Activated CD8-positive, alpha-beta memory T cell treated with anti-CD3 and anti-CD28 coated beads, Interleukin-2, amount 50 U/mL, for 24 hours (primary cell): ENCODE results near the gene ZDBF2.
"Not testable (repeated sequence)": the region's sequence is repeated elsewhere in the genome, so short reads cannot be mapped to it uniquely, and the experiment has no call there.

Experiments
- DNase-seq: peaks from one replicate; pipeline ENCODE4 v3.0.0-alpha.2; 2020; ENCODE audit errors: extremely low read depth

ZDBF2 gene

DNA sequence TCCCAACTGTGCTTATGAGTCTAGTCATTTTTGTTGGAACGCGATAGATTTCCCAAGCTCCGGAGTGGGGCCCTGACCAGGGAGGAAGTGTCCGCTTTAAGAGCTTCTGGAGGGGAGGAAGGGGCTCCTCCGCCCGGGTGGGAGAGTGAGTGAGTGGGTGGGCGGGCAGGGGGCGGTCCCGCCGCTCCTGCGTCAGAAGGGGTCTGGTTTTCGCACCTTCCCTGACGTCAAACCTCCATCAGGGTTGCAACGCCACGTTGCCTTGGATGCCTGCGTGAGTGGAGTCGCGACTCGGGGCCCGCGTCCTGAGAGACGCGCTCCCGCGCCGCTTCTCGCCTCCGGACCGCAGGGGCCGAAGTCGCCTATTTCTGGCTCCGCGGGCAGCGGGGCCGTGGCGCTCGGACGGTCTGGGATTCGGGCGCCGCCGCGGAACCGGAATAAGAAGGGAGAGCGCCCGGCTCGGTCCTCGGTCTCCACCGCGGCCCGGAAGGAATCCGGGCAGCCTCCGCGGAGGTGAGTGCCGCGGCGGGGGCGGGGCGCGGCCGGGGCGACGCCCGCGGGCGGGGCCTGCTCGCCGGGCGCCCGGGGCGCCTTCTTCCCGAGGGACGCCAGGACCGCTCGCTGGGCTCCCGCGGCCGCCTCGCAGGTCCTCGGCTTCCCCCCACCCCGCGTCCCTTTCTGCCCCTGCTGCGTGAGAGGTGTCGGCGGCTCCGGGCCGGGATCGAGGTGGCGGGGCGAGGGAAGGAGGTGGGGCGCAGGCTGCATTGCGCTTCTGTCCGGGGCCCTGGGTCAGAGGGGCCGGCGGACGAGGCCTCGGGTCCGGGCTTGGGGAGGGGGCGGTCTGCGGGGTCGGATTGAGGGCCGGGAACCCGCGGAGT is at the start of gene ZDBF2:
ZDBF2 (plus strand) TSS at position 230 of the 878 bp plus-strand sequence. CDS start 7,187 bp downstream, outside the sequence.
- DNase-seq: no peak

DNA sequence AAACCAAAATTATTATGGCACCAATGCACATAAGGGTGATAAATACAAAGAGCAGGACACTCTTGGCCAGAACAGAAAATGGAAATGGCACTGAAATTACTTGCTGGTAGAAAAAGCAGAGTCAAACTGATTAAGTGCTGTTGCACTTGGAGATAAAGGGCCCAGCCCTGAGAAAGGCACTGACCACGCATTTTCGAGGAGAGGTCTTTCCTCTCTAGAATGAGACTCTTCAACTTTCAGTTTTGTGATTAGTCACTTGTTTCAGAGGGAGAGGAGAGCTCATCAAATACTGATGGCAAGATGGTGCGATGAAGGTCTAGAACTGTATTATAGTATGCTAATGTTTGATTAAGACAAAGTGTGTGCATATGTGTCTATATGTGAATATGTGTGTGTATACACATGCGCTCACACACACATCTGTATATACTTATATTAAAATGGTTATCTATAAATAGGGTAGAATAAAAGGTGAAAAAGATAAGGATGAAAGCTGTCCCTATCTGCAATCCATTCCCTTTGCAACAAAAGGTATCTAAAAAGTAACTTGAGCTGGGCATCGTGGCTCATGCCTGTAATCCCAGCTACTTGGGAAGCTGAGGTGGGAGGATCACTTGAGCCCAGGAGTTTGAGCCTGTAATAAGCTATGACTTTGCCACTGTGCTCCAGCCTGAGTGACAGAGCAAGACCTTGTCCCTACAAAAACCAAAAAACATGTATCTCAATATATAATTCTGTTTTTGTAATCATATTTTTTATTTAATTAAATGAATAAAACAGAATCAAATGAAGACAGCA is 48.8 kb upstream of the ZDBF2 start:
- DNase-seq: no peak

DNA sequence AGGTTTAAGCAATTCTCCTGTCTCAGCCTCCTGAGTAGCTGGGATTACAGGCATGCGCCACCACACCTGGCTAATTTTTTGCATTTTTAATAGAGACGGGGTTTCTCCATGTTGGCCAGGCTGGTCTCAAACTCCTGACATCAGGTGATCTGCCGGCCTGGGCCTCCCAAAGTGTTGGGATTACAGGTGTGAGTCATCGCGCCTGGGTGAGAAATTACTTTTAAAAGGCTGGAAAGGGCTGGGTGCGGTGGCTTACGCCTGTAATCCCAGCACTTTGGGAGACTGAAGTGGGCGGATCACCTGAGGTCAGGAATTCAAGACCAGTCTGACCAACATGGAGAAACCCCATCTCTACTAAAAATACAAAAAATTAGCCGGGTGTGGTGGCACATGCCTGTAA is 45.8 kb upstream of the ZDBF2 start:
- not testable (repeated sequence) for DNase-seq

DNA sequence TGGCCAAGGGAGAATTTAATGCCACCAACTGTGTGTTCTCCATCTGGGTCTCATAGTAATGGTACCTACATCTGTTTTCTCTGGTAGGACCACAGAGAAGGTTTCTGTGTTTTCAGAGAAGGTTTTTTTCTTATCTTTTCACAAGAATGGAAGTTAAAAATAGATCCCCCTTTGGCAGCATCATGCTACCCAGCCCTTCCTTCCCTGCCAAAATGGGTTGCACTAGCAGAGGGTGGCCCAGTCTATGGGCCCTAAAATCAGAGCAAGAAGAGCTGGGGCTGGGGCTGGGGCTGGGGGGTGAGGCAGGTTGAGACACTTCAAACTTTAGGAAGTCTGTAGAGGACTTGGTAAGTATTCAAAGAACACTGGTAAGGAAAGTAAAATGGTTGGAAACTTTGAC is 44.8 kb upstream of the ZDBF2 start:
- no peak for DNase-seq

DNA sequence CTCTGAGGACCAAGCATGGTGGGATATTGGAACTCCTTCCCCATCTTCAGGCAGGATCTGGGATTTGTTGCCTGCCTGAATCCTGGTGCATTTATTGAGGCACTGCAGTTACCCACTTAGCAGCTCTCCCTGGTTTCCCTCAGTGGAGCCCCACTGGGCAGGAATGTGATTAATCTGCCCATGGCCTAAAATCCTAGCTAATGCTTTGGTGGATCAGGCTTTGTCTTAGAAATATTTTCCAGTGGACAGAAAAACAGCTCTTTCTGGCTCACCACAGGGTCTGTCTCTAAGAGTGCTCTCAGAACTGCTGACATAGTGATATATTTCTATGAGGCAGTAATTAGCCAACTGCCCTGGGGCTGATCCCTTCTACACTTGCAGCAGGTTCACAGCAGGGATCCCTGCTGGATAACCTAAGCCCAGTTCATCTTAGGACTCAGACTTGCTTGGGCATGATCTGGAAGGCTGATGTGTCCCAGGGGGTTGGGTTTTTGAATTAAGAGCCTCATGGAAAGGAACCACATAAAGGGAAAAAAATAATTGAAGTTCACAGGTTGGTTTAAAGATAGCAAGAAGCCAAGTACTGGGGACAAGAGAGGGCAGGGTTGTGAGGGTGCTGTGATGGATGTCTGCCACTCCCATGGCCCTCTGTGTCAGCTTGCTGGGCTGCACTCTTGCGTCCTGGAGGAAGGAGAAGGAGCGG is 44.3 kb upstream of the ZDBF2 start:
- no peak for DNase-seq

DNA sequence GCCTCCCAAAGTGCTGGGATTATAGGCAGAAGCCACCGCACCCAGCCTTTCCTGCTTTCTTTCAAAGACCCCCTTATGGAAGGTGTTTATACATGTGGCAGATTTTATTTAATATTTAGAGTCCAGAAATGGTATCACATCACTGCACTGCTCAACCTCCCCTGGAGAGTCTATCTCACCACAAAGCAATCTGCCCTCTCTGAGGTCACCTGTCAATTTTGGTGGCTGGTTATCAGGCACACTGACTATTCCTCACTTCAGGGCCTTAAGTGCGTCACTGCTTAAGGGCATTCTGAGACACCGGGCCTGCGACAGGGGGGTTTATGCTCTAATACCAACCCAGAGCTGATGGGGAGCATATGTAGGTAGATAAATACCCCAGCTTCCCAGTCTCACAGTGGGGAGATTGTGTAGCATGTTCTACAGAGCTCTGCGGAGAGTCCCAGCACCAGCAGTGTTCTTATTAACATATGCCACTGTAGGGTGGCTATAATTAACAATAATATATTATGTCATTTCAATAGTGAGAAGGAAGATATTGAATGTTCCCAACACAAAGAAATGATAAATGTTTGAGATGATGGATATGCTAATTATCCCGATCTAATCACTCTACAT is 42.7 kb upstream of the ZDBF2 start:
- no peak for DNase-seq

DNA sequence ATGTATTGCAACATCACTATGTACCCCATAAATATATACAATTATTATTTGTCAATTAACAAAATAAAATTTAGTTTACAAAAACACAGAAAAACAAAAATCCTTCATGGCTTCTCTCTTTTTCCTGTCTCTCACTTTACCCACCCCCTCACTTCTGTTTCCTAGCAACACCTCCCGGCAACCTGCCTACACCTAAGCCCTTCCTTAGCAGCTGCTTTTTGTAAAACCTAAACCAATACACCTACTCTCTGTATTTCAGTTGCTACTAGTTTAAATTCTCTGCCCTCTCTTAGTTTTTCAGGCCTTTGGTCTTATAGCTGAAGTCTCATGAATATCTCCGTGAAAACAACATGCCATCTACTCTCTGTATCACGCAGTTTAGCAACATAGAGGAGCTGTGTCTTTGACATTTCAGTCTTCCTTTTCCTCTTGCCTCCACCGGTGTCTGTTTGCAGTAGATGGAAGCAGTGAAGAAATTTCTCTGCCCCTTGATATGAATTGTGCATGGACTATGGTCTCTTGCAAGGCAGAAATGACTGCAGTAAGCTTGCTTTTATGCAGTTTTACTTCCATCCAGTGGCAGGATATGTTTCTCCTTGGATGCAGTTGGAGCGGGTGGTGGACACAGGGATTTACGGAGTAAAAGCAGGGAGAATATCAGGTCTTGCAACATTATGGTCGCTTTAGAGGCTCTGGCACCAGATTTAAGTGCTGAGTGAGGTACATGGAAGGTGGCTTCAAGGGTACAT is 42.0 kb upstream of the ZDBF2 start:
- DNase-seq: no peak

DNA sequence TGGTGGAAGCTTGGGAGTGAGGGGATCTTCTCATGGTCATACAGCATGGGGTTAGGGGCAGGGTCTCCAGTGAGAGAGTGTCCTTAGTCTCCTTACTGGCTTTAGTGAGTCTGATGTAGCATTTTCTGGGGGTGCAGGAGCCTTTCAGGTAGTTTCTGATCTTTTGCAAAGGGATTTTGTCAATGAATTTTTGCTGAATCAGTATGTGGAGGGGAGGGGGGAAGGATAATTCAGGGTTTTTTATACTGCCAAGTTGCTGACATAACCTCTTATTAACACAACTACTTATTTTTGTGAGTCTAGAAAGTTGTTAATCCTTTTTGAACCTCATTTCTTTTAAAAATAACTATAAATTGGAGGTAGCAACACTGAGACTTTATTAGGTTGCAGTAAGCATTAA is 35.3 kb upstream of the ZDBF2 start:
- DNase-seq: no peak

DNA sequence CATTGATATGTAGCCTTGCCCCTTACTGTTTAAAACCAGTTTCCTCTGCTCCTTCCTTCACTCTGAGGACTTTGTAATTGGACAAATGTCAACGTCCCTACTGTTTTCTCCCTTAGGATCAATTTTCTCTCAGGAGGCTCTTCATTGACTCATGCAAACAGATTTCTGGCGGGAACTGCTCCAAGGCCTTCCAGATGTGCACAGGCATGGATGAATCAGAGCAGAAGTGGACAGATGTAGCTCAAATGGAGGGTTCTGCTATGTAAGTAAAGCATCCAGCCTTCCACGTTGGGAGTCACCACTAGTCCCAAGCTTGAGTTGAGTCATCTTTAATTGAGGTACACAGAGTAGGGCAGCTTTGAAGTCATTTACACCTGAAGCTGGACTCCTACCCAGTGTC is 34.1 kb upstream of the ZDBF2 start:
- no peak for DNase-seq

DNA sequence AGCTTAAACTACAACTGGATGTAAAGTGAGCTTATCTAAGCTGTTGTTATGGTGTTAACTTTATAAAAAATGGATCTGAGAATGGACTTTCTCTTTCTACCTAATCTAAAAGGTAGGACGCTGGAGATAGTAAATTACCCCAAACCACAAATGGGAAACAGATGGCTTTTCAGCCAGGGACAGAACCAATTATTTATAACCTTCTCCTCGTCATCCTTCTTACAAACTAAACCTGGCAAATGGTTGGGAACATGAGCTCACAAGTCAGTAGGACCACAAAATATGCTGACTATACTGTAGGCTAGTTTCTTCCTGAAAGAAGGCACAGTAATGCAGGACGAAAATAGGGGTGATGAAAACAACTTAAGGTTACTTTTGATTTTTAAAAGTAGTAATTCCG is 32.7 kb upstream of the ZDBF2 start:
- no peak for DNase-seq

DNA sequence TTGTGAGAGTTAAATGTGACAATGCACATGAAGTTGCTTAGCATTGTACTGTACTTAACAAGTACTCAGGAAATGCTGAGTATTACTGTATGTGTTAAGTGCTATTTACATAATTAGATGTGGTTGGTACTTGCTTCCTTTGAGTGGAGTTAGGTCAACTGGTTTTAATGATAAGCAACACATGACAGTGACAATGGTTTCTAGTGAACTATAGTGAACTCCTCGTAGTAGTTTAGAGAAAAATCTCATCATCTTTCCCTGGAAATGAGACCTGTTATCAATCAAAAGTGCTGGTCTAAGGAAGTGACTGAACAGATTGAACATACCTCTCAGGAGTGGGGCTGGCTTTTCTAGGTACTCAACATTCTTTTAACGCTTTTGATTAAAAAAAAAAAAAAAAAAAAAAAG is 29.2 kb upstream of the ZDBF2 start:
- no peak for DNase-seq

DNA sequence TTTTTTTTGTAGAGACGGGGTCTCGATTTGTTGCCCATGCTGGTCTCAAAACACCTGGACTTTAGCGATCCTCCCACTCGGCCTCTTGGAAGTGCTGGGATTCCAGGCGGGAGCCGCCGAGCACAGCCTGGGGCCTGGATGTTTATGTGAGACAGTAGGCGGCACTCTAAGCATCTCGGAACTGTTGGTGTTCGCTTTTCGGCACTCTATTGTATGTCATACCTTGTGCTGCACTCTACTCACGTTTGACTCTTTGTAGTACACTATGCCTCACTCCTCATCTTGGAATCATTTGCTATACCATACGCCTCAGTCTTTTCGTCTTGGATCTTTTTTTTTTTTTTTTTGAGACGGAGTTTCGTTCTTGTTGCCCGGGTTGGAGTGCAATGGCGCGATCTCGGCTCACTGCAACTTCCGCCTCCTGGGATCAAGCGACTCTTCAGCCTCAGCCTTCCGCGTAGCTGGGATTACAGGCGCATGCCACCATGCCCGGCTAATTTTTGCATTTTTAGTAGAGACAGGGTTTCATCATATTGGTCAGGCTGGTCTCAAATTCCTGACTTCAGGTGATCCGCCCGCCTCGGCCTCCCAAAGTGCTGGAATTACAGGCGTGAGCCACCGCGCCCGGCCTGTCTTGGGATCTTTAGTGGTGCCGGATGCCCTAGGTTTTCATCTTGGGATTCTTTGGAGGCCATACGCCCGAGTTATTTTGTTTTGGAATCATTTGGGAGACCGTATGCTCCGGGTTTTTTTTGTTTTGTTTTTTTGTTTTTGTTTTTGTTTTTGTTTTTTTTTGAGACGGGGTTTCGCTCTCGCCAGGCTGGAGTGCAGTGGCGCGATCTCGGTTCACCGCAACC is 24.2 kb upstream of the ZDBF2 start:
- no peak for DNase-seq

DNA sequence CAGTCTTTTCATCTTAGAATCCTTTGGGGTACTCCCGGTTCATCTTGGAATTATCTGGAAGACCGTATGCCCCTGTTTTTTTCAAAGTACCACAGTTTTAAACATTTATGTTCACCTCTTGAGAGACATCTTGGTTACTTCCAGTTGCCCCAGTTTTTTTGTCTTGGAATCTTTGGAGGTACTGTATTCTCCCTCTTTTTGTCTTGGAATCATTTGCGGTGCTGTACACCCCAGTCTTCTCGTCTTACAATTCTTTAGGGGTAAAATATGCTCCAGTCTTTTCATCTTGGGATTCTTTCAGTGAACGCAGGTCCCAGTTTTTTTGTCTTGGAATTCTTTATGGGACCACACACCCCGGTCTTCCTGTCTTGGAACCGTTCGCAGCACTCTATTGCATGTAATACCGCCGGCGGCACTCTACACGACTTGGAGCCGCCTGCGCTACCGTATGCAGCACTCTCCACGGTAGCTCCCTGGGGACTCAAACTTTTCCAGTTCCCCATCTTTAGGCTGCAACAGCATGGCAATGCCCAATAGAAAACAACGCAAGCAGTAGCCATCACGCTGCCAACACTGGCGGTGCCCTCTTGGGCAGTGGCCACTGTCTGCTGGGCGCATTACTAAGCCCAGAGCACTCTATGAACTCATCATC is 21.2 kb upstream of the ZDBF2 start:
- no peak for DNase-seq

DNA sequence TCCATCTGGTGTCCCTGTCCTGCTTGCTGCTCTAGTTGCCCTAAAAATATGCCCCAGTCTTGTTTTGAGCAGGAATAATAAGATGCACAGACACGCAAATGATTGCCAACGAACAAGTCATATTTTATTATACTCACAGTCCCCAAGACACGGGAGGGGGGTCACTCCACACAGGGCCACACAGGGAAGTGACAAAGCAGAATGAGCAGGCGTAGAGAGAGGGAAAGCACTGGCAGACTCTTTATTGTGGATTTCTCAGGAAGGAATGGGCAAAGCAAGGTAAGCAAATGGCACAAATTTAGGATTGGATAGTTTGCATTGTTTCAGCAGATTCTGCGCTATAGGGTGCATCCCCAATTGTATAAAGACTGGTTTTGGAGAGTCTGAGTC is 20.7 kb upstream of the ZDBF2 start:
- no peak for DNase-seq

DNA sequence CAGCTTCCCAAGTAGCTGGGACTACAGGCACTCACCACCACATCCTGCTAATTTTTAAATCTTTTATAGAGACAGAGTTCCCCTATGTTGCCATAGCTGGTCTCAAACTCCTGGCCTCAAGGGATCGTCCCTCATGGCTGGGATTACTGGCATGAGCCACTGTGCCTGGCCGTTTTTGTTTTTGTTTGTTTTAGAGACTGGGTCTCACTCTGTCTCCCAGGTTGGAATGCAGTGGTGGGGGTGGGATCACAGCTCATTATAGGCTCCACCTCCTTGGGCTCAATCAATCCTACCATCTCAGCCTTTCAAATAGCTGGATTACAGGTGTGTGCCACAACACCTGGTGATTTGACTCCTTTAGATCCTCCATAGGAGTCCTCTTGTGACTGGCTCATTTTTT is 19.5 kb upstream of the ZDBF2 start:
- no peak for DNase-seq

DNA sequence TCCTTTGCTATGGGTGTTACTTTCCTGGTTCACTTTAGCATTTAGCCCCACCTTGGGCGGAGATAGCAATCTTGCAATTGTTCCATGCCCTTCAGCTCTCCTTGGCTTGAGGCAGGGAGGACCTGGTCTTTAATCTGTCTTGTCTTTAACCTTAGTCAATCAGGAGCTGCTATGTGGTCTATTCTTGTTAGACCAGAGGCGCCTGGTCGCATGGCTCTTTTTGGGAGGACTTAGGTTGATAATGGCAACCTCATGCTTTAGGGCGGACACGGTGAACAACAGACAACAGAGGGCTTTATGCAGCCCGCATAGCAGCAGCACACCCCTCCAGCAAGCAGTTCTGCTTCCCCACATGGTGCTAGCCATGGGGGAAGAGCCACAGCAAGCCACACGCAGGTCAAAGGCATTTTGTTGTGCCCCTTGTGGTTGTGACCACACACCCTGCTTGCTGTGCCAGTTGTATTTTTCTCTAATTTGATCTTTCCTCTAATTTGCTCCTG is 17.7 kb upstream of the ZDBF2 start:
- no peak for DNase-seq

DNA sequence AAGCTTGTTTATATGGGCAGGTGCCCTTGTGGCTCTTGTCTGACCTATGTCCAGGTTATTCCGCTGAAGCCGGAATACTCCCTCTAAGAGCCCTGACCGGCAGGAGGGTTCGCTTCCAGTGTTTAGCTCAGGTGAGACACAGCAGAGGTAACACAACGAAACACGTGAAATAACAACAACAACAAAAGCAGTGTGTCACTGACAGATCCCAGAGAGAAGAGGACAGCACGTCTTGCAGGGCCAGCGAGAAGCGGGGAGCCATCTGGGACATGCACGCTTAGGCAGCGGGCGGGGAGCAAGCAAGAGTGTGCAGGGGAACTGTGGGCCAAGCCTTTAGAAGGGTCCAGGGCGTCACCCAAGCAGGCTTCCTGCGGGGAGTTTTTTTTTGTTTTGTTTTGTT is 17.1 kb upstream of the ZDBF2 start:
- DNase-seq: no peak

DNA sequence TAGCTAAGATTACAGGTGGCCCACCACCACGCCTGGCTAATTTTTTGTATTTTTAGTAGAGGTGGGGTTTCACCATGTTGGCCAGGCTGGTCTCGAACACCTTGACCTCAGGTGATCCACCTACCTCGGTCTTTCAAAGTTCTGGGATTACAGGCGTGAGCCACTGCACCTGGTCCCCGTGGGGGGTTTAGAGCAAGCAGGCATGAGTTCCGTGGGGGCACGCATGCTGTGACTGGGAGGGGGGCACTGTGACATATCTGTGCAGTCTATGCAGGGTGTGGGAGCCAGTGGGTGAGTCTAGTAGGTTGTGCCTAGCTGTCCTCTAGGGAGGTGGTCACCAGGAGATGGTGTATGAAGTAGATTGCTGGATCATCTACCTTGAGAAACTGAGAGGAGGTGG is 16.6 kb upstream of the ZDBF2 start:
- DNase-seq: no peak

DNA sequence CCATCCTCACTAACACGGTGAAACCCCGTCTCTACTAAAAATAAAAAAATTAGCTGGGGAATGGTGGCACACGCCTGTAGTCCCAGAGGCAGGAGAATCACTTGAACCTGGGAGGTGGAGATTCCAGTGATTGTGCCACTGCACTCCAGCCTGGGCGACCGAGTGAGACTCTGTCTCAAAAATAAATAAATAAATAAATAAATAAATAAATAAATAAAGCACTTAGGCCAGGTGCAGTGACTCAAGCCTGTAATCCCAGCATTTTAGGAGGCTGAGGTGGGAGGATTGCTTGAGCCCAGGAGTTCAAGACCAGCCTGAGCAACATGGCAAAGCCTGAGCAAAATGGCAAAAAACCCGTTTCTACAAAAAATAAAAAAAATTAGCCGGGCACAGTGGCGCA is 15.8 kb upstream of the ZDBF2 start:
- not testable (repeated sequence) for DNase-seq
